HFFc6 (cell line): ENCODE data around the gene NFASC. TPM values are rescaled to one million over a fixed set of nuclear protein-coding genes. Genes with fewer than 3 reads are reported as not detected.

Experiments
- DNase-seq: peaks from one replicate; pipeline ENCODE4 v3.0.0-alpha.2; 2018
- H3K27ac Mint-ChIP-seq: 2 replicates; pipeline ENCODE4 v1.8.0; 2020; ENCODE audit warnings: mild to moderate bottlenecking, mixed read lengths
- H3K27me3 Mint-ChIP-seq: 2 replicates; pipeline ENCODE4 v1.8.0; 2021; ENCODE audit warnings: mild to moderate bottlenecking, moderate library complexity, mixed read lengths; ENCODE audit not compliant: insufficient read depth
- H3K36me3 Mint-ChIP-seq: 2 replicates; pipeline ENCODE4 v1.8.0; 2021; ENCODE audit warnings: low read depth, mixed read lengths
- H3K4me1 Mint-ChIP-seq: 2 replicates; pipeline ENCODE4 v1.8.0; 2020; ENCODE audit warnings: low read depth, mixed read lengths
- H3K4me3 Mint-ChIP-seq: 2 replicates; pipeline ENCODE4 v1.8.0; 2020; ENCODE audit warnings: mild to moderate bottlenecking, moderate library complexity, mixed read lengths
- H3K9me3 Mint-ChIP-seq: 2 replicates; pipeline ENCODE4 v1.8.0; 2020; ENCODE audit warnings: mild to moderate bottlenecking, mixed read lengths
- total RNA-seq, 6 experiments: library from RNA; stranded (reverse); fragmentation: NEBNext Ultra II Directional; extraction: Animal tissue kit (Norgen Biotek cat#: 25700); gene quantifications; 2 replicates in 1 of 6; 3 replicates in 5 of 6; pipeline ENCODE4 v1.2.3, GENCODE V29; 2021
- TF ChIP-seq, protein P1 (sequence below): fragments of 200-600 bp; sonication (generic); IDR thresholded peaks from 2 replicates; pipeline ENCODE4 v1.5.0; 2021; ENCODE audit warnings: antibody characterized with exemption, mild to moderate bottlenecking

NFASC gene
- total RNA-seq, 6 experiments from 2014 or later: 4.7 to 11.7 (median 9.9) TPM

GRCh38 chr1:204992998-204993314 is 122.3 kb downstream of the NFASC start:
- Mint-ChIP-seq H3K27me3 (peaks cover 22% of the 10 kb centered on the region), H3K4me1 (peaks cover 18% of the 10 kb centered on the region), H3K36me3 (no peaks in the 10 kb centered on the region), H3K4me3 (no peak overlapping the region), H3K9me3 (no peaks in the 10 kb centered on the region), H3K27ac (no peak overlapping the region)
- TF ChIP-seq, protein P1, sequence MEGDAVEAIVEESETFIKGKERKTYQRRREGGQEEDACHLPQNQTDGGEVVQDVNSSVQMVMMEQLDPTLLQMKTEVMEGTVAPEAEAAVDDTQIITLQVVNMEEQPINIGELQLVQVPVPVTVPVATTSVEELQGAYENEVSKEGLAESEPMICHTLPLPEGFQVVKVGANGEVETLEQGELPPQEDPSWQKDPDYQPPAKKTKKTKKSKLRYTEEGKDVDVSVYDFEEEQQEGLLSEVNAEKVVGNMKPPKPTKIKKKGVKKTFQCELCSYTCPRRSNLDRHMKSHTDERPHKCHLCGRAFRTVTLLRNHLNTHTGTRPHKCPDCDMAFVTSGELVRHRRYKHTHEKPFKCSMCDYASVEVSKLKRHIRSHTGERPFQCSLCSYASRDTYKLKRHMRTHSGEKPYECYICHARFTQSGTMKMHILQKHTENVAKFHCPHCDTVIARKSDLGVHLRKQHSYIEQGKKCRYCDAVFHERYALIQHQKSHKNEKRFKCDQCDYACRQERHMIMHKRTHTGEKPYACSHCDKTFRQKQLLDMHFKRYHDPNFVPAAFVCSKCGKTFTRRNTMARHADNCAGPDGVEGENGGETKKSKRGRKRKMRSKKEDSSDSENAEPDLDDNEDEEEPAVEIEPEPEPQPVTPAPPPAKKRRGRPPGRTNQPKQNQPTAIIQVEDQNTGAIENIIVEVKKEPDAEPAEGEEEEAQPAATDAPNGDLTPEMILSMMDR: no peak
- no peak for DNase-seq

DNA sequence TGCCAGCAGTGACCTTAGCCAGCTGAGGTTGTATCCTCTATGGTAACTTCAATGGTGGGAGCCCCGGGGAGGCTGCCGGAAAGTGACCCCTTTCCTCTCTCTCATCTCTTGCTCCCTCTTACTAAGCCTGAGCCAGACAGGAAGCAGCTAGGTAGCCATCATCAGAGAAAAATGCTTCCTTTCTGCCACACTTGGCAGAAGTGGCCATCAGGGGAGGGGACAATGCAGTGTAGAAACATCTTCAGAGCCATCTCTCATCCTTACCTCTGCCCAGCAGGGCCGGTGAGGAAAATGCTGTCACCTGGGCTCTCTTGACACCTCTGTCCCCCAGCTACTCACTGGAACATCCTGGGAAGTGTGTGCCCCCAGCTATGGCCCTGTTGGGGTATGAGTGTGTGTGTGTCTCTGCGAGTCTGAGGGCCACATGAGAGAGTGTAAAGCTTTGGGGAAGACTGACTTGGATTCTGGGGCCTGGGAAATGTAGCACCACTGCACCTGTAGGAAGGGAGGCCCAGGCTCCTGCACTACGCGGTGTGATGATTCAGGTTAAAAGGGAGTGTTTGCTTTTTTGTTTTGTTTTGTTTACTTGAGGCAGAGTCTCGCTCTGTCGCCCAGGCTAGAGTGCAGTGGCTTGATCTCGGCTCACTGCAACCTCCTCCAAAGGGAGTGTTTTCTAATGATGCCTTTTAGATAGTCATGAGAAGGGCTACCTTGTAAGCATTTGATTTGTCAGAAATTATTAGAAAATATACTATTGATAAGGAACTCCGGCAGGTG is 123.6 kb downstream of the NFASC start:
- Mint-ChIP-seq H3K4me3 (no peak overlapping the region), H3K27ac (no peak overlapping the region), H3K4me1 (peaks cover 14% of the 10 kb centered on the region), H3K27me3 (peaks cover 20% of the 10 kb centered on the region), H3K36me3 (no peaks in the 10 kb centered on the region), H3K9me3 (no peaks in the 10 kb centered on the region)
- TF ChIP-seq, protein P1: no peak
- DNase-seq: no peak

DNA sequence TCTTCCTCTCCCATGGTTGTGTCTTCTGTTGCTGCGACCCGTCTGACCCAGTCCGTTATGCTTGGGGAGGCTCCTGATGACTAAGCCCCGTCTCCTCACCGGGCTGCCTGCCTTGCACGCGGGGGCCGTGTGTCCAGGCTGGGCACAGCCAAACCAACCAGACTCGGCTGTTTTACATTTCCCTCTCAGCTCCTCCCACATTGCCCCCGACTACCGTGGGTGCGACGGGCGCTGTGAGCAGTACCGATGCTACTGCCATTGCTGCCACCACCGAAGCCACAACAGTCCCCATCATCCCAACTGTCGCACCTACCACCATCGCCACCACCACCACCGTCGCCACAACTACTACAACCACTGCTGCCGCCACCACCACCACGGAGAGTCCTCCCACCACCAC is 126.3 kb downstream of the NFASC start:
- H3K9me3 Mint-ChIP-seq: no peaks in the 10 kb centered on the region
- H3K4me1 Mint-ChIP-seq: peaks cover 12% of the 10 kb centered on the region
- H3K4me3 Mint-ChIP-seq: no peak overlapping the region
- peaks cover 26% of the 10 kb centered on the region for H3K27me3 Mint-ChIP-seq
- TF ChIP-seq, protein P1: no peak
- no peaks in the 10 kb centered on the region for H3K36me3 Mint-ChIP-seq
- no peak for DNase-seq
- no peak overlapping the region for H3K27ac Mint-ChIP-seq

DNA sequence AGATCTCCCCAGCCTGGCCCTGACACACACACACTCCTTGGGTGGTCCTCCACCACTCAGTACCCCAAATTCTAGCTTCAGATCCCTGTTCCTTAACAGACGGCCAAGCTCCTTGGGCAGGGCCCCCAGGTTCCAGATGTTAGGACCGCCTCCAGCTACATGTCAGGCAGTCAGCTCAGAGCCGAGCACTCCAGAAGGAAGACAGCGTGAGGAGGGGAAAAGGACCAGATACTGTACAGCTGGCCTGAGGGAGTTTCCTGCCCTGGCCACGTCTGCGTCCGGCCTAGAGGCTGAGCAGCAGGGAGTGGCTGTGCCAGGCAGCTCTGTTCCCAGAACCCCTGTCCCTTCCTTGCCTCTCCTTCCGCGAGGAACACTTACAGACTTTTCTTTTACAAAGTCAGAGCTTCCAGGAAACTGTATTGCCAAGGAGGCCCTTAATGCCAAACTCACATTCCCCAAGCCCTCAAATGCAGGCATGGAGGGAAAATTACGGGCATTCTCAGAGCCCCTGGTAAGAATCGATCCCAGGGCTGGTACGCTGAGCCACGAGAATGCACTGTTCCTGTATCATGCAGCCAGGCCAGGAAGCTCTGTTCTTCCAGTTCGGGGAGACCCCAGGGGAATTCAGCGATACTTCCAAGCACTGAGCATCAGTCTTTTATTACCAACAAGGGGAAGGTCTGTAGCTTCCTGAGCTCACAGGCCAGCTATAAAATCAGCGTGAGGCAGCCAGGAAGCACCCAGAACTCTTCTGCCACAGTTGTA is 127.1 kb downstream of the NFASC start:
- no peak for DNase-seq
- Mint-ChIP-seq H3K27ac (no peak overlapping the region), H3K4me3 (no peak overlapping the region), H3K36me3 (no peaks in the 10 kb centered on the region), H3K27me3 (peaks cover 34% of the 10 kb centered on the region), H3K4me1 (peaks cover 12% of the 10 kb centered on the region), H3K9me3 (no peaks in the 10 kb centered on the region)
- TF ChIP-seq, protein P1: no peak

DNA sequence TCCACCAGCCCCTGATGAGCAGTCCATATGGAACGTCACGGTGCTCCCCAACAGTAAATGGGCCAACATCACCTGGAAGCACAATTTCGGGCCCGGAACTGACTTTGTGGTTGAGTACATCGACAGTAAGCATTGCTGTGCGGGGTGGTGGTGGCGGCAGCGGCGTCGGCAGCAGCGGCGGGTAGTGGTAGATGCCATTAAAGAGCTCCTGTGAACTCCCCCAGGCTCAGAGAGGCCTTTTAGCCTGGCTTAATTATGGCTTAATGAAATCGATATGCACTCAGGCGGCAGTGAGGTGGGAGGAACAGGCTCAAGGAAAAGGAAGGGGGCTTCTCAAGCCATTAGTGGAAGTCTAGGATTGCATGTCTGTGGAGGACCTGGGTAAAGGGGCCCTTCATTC is 130.5 kb downstream of the NFASC start:
- Mint-ChIP-seq H3K4me1 (no peaks in the 10 kb centered on the region), H3K27me3 (peaks cover 48% of the 10 kb centered on the region), H3K27ac (no peak overlapping the region), H3K36me3 (no peaks in the 10 kb centered on the region), H3K4me3 (no peak overlapping the region), H3K9me3 (no peaks in the 10 kb centered on the region)
- TF ChIP-seq, protein P1: no peak
- no peak for DNase-seq
